NK-92 (cell line): ENCODE data around the gene FBXO5.

Source experiments
- DNase-seq: peaks from one replicate; lab custom pipeline; 2025; ENCODE audit not compliant: unreplicated experiment; lab: John Stamatoyannopoulos, UW

The FBXO5 gene

DNA sequence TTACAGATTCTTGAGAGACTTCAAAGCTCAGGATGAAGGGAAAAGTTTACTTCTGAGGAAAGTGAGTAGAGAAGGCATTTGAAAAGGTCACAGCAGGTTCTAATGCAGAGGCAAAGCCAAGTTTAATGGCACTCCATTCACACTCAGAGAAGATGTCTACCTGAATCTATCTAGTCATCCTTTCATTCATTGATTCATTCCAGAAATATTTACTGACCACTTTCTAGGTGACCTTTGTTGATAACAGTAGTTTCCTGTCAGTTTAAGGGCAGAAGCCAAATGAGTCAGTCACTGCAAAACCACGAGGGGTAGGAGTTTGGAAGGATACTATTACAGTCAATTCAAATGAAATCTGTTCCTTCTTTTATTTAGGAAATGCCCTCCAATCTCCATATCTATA, 30.8 kb downstream of the FBXO5 start:
- DNase-seq = no peak

DNA sequence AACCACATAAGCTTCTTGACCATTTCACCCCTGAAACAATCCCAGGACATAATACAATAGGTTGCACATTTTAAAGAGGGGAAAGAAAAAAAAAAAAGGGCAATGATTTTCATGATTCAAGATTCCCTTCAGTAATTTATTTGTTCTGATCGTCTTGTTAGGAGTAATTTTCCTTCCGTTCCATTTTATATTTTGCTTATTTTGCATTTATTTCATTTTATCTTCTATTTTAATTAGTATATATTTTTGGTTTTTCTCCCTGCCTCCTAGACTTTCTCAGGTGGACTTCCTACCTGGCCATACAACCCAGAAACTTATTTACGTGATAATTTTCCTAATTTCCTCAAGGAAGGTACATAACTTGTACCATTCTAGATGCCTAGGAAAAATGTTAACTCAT, 32.6 kb downstream of the FBXO5 start:
- no peak for DNase-seq

DNA sequence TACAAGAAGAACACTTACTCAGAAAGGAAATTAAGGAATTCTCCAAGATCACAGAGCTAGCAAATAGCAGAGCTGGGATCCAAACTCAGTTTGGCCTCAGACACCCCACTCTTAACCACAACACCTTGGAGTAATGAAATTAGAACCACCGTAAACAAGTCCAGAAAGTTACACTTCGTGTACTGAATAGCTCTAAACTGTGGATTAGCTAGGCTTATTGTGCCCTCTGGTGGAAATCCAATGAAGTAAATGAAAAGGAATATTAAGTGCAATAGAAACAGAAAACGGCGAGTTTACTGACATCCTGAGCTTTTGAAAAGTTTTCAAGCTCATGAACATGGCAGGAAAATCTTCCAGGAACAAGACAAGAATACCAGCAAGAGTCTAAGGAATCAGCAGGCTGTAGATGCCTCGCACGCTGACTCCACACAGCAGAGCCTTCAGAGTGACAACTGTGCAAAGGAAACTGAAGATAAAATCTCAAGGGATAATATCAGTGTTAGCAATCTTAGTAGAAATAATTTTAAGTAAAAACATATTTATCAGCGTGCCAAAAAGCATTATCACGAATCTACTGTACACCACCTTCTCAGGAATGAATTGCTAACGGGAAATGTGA, 34.6 kb downstream of the FBXO5 start:
- no peak for DNase-seq

DNA sequence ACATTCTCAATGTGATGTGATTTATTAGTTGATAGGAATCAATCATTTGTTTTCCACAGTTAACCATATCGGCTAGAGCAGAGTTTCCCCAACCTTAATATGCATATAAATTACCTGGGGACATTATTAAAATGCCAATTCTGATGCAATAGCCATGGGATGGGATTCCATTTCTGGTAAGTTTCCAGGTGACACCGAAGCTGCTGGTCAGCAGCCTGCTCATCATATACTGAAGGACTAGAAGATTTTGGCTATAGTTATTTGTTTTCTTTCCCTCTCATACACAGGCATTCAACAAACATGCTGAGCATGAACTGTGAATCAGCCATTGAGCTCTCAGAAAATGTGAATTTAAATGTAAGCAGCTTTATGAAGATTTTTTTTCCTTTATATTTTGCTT, 35.8 kb downstream of the FBXO5 start:
- no peak for DNase-seq

DNA sequence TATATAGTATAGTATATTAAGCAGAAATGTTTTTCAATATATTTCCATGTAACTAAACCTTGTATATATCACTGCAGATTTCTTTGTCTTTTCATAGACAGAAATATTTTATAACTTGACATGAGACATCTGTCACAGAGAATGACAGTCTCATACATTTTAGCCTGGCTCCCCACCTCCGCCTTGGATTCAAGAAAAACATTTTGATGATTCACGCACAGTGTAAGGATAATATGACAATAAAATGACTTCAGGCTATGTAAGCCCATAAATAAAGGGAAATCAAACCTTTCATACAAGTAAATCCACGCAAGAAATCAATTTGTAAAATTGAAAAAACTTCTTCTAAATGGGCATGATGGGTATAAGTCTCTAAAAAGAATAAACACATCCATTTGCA, 36.4 kb downstream of the FBXO5 start:
- DNase-seq = no peak

DNA sequence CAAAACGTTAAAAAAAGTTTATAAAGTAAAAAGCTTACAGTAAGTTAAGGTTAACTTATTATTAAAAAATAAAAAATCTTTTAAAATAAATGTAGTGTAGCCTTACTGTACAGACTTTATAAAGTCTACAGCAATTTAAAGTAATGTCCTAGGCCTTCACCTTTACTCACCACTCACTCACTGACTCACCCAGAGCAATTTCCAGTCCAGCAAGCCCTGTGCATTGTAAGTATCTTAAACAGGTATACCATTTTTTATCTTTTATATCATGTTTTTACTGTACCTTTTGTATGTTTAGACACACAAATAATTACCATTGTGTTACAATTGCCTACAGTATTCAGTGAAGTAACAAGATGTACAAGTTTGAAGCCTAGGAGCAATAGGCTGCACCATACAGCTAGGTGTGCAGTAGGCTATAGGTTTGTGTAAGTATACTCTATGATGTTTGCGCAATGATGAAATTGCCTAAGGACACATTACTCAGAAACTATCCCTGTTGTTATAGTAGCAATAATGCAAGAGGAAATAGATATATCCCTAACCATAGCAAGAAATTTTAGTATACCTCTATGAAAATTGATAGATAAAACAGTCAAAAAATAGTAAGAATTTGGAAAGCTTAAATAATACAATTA, 39.5 kb downstream of the FBXO5 start:
- no peak for DNase-seq

DNA sequence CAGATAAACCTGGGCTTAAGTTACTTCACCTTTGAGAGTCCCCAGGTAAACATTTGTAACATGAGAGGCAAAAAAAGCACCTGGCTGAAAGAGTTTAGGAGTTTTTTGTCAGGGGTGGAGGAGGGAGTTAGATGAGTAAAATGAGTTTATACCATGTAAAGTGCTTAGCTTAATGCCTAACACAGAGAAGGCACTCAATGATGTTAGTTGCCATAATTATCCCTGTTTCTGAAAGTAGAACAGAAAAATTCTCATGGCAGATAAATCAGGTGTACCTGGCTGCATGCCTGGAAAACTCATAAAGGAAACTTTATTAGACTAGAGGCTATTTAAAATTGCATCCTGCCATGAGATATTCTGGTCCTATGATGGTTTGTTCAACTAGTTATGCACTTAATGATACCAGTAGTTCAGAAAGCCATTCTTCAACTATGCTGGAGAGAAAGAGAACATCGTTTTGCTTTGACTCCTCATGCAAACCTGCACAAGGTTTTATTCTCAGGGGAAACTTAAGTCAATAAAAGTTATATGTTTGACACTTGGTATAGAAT, 40.4 kb downstream of the FBXO5 start:
- no peak for DNase-seq

DNA sequence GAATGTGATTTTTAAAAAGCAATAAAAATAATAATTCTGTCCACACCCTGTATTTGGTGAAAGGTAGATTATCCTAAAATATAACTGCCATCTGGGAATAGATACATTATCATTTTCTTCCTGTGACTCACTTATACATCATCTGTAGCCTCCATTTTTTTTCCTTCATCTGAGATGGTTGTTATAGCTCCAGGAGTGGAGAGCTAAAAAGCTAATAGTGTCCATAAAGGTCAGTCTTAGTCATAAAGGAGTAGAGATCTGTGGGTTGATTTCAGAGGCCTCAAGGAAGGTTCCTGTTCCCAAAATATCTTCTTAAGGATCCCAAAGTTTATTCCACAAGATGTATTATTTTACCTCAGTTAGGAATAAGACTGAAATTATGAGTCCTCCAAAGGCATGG, 41.1 kb downstream of the FBXO5 start:
- DNase-seq = no peak

DNA sequence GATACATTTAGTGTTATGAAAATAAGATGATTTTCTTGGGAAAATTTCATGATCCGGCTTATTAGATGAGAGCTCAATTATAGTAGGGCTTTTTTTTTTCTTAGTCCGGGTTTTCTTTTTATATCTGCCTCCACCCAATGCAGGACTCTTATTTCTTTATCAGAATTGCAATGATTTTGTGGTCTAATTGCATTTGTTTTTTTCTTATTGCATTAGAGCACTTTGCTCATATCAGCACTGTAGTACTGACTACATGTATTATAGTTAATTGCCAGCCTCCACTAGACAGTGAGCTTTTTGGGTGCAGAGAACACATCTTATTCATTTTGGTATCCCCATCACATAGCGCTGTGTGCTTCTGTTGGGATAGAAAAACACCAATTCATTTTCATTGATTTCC, 50.0 kb downstream of the FBXO5 start:
- no peak for DNase-seq

DNA sequence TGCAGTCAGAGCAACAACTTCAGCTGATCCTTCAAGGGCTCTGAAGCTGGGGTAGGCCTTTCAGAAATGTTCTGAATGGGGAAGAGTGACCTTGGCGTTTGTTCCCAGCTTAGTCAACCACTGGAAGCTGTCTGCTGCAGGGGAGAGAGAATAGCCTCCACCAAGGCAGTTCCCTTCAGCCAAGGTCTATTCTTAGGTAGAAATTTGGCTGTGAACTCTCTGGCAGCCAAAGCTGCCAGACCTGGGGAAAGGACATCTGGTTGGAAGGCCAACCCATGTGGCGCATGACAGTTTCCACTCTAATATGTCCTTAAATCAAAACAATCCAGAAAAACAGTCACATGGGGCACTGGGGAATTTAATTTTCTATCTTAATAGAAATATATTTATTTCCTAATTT, 60.1 kb downstream of the FBXO5 start:
- no peak for DNase-seq
